Activated CD8-positive, alpha-beta memory T cell treated with anti-CD3 and anti-CD28 coated beads for 48 hours (primary cell): ENCODE data around the gene ZFYVE26.
"Not testable (repeated sequence)": the region's sequence is repeated elsewhere in the genome, so short reads cannot be mapped to it uniquely, and the experiment has no call there.

Experiments
- DNase-seq, 3 experiments: peaks; one replicate each; pipeline ENCODE4 v3.0.0-alpha.2; 2020; ENCODE audit warnings: low read depth in 2 of 3, low spot score in 2 of 3

Gene ZFYVE26

DNA sequence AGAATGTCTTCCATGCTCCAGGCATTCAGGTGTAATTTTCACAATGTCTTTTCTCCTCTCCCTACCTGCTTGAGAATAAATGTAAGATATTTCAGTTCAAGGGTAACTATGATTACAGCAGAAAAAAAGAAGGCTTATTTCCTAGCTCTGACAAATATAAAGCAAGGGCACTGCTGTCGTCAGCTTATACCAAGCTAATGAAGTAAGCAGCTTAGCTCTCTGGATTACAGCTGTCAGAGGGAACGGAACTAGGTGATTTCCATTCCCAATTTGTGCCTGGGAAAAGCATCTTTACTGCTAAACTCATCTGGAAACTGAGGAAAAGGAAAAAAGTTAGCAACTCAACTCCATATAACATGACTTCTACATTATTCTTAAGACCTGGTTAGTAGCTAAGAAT lies 56.5 kb downstream of the ZFYVE26 start:
- no peak for DNase-seq

DNA sequence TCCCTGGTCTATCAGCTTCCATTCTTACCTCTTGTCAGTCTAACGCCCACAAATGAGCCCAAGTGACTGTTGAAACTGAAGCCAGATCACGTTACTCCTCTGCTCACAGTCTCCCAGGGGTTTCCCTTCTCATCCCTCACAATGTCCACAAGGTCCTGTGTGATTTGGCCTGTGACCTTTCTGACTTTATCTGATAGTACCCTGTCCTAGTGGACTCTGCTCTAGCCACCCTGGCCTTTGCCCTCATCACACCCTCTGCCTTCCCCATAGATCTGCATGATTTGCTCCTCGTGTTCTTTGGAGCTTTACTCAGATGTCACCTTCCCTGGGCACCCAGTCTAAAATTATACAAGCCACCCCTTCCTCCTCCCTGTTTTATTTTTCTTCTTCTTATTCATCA lies 59.2 kb downstream of the ZFYVE26 start:
- DNase-seq: no peak

DNA sequence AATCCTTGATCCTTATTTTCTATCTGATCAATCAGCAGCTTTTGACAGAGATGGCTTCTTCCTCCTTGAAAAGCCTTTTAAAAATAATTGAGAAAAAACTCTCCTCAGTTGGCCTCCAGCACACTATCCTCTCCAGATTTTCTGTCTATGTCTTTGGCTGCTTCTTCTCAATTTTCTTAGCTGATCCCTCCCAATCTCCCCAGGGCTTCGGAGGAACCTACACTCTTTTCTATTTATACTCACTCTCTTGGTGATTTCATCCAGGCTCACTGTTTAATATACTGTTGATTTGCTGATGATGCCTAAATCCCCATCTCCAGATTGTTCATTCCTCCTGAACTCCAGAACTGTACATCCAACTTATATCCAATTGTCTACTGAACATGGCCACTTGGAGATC lies 59.9 kb downstream of the ZFYVE26 start:
- DNase-seq: no peak

DNA sequence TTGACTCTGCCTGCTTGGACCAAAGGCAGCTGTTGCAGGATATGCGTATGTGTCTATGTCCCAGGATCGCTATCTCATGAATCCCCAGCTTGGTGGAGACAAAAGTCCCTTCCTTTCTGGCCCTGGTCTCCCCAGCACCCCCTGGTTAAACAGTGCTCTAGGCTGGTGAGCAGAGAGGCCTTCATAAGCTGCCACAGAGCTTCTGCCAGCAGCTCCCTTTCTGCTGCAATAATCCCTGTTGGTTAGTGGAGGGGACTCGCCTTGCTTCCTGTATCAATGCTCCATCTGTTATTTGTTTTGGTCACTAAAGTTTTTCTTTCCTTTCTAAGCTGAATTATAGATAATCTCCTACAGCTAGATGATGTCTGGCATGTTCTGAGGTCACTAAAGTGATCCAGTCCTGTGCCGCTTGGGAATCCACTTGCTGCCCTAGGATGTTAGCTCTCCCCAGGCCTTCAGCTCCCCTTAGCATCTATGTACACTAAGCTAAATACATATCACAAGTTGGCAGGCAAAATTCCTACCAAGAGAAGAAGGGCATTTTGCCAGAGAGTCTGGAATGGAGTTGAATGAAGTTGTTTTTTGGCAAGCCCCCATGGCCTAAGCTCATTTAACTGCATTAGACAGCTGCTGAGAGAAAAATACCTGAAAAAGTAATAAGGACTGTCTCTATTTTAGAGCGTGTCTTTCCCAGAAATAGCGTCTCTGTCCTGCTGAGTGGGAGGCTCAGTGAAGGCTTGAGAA lies 66.9 kb downstream of the ZFYVE26 start:
- DNase-seq: no peak

DNA sequence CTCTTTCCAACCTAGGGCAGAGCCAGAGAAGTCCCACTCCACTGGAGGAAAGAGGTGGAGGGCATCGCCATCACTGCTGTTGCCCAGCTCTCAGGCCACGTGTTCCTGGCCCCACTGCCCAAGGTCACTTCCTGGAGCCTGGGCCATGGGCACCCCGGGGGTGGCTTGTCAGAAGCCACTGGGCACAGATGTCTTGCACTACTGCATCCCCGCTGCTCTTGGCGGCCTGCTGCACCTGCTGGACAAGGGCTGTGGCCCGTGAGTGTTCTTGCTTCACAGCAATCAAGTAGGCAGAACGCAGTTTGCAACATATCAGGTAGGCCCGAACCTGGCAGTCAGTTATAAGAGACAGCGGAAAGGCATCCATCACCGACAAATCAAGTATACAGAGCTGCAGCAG lies 68.1 kb downstream of the ZFYVE26 start:
- no peak for DNase-seq

DNA sequence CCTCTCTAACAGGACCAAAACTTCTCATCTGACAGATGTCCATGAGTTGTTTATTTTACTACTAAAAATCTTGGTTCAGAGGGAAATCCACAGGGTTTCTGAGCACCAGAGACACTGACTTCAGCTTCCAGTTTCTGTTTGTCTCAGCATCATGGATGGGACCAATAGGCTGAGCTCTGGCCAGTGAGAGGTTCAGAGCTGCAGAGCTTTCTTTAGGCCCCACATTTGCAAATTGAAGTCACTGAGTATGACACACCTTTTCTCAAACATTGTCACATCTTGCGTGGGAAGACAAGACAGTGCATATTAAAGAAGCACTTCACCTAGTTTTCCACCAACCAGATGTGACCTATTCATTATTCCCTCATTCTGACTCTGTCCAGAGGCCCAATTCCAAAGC lies 69.5 kb downstream of the ZFYVE26 start:
- no peak for DNase-seq

GRCh38 chr14:67744046-67744445 lies 72.3 kb downstream of the ZFYVE26 start:
- DNase-seq: no peak

DNA sequence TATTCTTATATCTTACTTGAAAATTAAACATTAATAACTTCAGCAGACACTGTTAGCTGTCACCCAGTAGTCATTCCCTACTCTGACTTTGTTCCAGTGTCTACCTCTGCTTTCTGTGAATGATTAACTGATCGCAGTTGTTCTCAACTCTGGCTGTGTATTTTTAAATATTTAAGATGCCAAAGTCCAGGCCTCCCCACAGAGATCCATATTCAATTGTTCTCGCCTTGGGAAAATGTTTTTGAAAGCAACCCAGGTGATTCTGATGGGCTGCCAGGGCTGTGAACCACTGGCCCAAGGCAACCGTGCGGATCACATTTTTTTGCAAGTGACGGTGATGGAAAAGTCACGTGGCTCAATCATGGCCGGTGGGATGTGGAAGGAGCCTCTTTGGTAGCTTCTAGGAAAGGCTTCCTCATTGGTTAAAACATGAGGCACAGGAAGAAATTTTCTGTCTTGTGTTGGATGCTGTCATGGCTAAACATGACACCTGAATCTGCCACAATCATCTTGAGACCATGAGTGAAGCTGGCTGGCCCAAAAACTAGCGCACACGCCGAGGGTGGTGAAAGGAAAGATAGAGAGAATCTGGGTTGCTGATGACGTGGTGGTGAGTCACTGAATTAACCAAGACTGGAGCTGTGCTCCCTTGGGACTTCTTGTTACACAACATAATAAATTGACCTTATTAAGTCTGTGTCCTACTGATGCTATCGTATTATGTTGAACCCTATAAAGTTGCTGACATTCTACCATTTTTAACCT lies 77.5 kb downstream of the ZFYVE26 start:
- no peak for DNase-seq

DNA sequence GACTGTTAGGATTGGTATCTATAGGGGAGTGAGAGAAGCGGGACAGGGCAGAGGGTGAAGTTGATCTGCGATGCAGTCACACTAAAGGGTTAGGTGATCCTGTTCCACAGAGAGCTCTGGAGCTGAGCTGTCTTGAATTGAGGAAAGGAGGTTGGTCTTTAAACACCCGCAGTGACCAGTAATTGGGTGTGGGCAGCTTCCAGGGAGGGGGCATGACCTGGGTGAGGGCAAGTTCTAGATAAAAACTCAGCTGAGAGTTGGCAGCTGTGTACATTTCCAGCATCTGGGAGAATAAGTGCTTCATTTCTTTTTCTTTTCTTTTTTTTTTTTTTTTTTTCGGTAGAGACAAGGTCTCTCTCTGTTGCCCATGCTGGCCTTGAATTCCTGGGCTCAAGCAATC lies 79.6 kb downstream of the ZFYVE26 start:
- DNase-seq: no peak

DNA sequence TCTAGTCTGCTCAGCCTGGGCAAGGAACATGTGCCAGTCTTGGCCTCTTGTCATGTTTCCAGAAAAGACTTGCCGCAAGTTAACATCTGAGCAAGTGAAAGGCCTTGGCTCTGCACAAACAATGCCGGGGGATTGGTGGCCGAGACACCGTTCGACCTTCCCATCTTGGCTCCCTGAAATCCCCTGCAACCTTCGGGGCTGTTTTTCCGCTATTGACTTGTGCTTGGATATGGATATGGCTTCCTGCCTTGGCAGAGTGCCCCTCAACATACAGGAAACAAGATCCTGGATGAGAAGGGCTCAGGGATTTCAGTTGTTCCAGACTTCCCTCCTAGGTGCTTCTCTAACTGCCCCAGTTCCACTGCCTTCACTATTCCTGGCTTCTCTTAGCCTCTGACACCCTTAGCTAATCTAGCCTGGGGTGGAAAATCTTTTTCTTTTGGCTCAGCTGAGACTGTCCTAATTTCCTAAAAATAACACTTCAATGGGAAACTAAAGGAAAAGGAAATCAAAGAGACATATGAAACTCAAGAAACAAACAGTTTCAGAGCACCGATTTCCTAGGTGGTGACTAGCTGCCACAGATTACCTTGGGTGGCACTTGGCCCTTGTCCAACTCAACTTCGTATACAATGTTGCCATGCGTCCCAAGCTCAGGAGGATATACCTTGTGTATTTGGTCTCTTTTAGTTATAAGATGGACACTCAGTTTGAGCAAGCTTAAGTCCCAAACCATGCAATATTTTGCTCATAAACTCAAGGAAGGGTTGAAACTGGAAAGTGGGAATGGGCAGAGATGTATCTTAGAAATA lies 80.8 kb downstream of the ZFYVE26 start:
- DNase-seq: no peak

DNA sequence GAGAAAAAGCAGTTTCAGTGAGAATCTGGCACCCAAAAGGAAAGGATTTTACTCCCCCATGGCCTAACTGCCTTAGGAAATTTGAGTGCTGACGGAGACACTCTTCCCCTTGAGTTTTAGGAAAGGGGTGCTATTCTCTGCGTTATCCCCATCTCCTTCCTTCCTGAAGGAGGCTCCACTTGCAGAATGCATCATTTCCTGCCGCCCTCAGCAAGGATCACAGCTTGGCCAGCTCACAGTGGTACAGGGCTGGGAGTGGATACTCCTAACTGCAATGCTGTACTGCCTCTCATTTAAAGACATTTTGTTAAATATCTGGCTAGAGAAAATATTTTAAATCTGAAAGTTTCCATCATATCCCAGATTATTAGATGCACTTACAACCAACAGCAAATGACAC lies 81.7 kb downstream of the ZFYVE26 start:
- DNase-seq: no peak

- DNase-seq: no peak
Observed at GRCh38 chr14:67733616-67734015, 82.8 kb downstream of the ZFYVE26 start.

DNA sequence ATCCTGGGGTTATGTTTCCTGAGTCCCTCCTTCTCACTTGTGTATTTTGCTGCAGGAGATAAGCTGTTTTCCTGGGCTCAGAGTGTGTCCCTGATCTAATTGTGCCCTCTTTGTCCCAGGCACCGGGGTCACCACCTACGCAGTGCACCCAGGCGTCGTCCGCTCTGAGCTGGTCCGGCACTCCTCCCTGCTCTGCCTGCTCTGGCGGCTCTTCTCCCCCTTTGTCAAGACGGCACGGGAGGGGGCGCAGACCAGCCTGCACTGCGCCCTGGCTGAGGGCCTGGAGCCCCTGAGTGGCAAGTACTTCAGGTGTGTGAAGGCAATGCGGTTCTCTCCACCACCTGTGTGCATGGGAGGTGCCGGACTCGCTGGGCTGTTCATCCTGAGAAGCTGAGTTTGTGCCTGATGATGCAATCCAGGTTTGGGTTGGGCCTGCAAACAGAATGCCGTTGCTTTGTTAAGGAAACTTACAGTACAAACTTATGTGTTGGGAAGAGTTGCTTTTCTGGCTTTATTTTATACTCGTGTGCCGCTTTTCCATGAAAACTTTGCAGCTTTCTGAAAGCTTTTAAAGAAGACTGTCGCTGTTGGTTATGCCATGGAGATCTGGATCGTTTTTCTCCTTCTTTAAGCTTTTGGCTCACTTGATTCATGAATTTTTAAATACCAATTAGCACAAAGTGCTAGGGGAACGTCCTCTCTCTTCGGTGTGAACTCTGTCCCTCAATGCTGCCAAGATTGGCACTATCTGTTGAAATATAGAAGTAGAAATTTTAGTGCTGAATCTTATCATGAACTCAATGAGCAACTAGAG lies 87.1 kb downstream of the ZFYVE26 start:
- DNase-seq: no peak

- no peak for DNase-seq
Observed at GRCh38 chr14:67728258-67728657, 88.1 kb downstream of the ZFYVE26 start.

DNA sequence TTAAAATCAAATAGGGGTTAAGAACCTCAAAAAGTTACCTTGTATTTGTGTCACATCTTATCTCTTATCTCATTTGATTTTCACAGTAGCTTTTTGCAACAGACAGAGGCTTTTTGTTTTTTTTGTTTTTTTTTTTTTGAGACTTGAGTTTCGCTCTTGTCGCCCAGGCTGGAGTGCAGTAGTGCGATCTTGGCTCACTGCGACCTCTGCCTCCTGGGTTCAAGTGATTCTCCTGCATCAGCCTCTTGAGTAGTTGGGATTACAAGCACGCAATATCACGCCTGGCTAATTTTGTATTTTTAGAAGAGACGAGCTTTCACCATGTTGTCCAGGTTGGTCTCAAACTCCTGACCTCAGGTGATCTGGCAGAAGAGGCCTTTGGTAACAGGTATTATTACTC lies 89.0 kb downstream of the ZFYVE26 start:
- DNase-seq: no peak

DNA sequence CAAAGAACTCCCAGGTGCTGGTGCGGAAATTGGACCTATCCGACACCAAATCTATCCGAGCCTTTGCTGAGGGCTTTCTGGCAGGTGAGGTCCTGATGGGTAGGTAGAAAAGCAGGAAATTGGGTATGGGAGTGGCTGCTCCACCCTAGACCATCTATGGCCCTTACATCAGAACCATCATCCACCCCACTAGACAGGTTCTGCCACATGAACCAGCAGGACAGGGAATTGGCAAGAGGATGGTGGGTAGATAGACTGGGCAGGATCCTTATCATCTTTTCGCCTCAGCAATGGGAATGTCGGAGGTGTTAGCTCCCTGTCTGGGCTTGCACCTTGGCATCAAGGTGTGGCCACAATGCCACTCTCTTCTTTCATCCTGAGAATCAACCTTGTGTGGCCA lies 91.2 kb downstream of the ZFYVE26 start:
- no peak for DNase-seq

GRCh38 chr14:67722293-67722692 lies 94.1 kb downstream of the ZFYVE26 start:
- no peak for DNase-seq

- DNase-seq: no peak
Observed at GRCh38 chr14:67721875-67722274, 94.5 kb downstream of the ZFYVE26 start.

DNA sequence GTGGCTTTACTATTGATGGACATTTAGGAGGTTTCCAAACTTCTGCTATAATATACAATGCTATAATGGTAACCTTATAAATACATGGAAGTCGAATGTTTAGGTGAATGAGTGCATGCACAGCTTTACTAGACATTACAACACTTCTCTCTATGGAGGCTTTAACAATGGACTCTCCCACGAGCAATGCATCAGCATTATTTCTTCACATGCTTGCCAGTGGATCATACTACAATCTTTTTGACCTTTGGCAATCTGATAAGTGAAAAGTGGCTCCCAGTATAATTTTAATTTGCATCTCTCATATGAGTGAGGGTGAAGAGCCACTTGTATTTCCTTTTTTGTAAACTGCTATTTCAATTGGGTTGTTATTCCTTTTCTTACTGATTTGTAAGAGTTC lies 96.5 kb downstream of the ZFYVE26 start:
- DNase-seq: no peak

- not testable (repeated sequence) for DNase-seq
Observed at GRCh38 chr14:67719385-67719784, 97.0 kb downstream of the ZFYVE26 start.

DNA sequence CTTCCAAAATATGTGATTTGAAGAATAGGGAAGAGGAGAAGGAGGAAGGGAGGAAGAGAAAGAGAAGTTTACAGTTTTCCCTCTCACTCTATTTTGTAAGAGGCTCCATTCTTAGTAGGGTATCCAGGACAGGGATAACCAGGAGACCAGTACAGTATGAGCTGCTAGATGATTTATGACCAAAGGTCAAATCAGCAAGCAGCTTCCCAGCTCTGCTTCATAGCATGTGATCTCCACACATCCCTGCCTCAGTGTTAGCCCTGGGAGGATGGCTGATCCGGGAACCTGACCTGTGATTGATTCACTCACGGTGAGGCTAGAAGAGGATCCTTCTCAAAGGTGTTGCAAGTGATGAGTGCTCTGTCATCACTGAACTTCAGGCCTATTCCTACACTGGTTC lies 98.1 kb downstream of the ZFYVE26 start:
- no peak for DNase-seq
